GM19025 (cell line): ENCODE results near the gene FAM168B.

ENCODE experiments used
- ATAC-seq: cut with Tn5 transposase; IDR thresholded peaks from one replicate; pipeline ENCODE4 v1.9.1; 2021; ENCODE audit warnings: mild to moderate bottlenecking, low read depth, moderate library complexity; ENCODE audit not compliant: unreplicated experiment

Gene FAM168B

GRCh38 chr2:131056932-131057287, 36.4 kb downstream of the FAM168B start:
- no peak for ATAC-seq

- no peak for ATAC-seq
Observed at GRCh38 chr2:131056204-131056931, 36.9 kb downstream of the FAM168B start.

- ATAC-seq, result no peak
Observed at GRCh38 chr2:131055169-131056065, 37.8 kb downstream of the FAM168B start.

- no peak for ATAC-seq
Observed at GRCh38 chr2:131054488-131054887, 38.8 kb downstream of the FAM168B start.

GRCh38 chr2:131052741-131053263, 40.5 kb downstream of the FAM168B start:
- ATAC-seq, result no peak

GRCh38 chr2:131050896-131051295, 42.4 kb downstream of the FAM168B start:
- ATAC-seq, result no peak

- no peak for ATAC-seq
Observed at GRCh38 chr2:131049150-131049718, 44.0 kb downstream of the FAM168B start.

GRCh38 chr2:131048641-131049040, 44.6 kb downstream of the FAM168B start:
- ATAC-seq, result no peak

GRCh38 chr2:131047920-131048560, 45.2 kb downstream of the FAM168B start:
- ATAC-seq, result no peak

GRCh38 chr2:131046918-131047652, 46.2 kb downstream of the FAM168B start:
- ATAC-seq, result no peak

GRCh38 chr2:131046028-131046917, 47.0 kb downstream of the FAM168B start:
- ATAC-seq, result no peak

GRCh38 chr2:131045286-131046027, 47.8 kb downstream of the FAM168B start:
- ATAC-seq, result no peak

- no peak for ATAC-seq
Observed at GRCh38 chr2:131044757-131045150, 48.5 kb downstream of the FAM168B start.

- ATAC-seq, result no peak
Observed at GRCh38 chr2:131044075-131044756, 49.0 kb downstream of the FAM168B start.

- no peak for ATAC-seq
Observed at GRCh38 chr2:131043199-131044074, 49.8 kb downstream of the FAM168B start.

GRCh38 chr2:131042148-131042775, 51.0 kb downstream of the FAM168B start:
- no peak for ATAC-seq
